HepG2 (cell line): Measurements from ENCODE around the gene SEBOX. TPM values are rescaled to one million over a fixed set of nuclear protein-coding genes. Genes with fewer than 3 reads are reported as not detected.

ENCODE experiments used
- ADNP ChIP-seq: sonication (generic); formaldehyde crosslinking; IDR thresholded peaks from 2 replicates; pipeline ENCODE4 v1.4.0; 2020; ENCODE audit warnings: missing genetic modification reagents
- BORCS8-MEF2B ChIP-seq: sonication (generic); formaldehyde crosslinking; IDR thresholded peaks from 2 replicates; pipeline ENCODE4 v1.8.0; 2022; ENCODE audit warnings: mild to moderate bottlenecking, missing genetic modification reagents
- CHD4 ChIP-seq: fragments of 200-600 bp; sonication (generic); IDR thresholded peaks from 2 replicates; pipeline ENCODE4 v1.7.0; 2017; ENCODE audit warnings: mild to moderate bottlenecking, low read length, borderline replicate concordance
- NFKBIZ ChIP-seq: IDR thresholded peaks from 2 replicates; pipeline ENCODE4 v1.6.1; 2018; ENCODE audit warnings: missing genetic modification reagents, missing compliant biosample characterization
- TGIF2 ChIP-seq: IDR thresholded peaks from 2 replicates; pipeline ENCODE4 v1.6.1; 2016; ENCODE audit warnings: control low read depth, missing compliant biosample characterization
- ZFP82 ChIP-seq: sonication (generic); formaldehyde crosslinking; IDR thresholded peaks from 2 replicates; pipeline ENCODE4 v1.5.1; 2020; ENCODE audit warnings: mild to moderate bottlenecking, missing genetic modification reagents, borderline replicate concordance
- ZNF530 ChIP-seq: sonication (generic); formaldehyde crosslinking; IDR thresholded peaks from 2 replicates; pipeline ENCODE4 v1.5.0; 2020; ENCODE audit warnings: low read depth, mild to moderate bottlenecking, missing genetic modification reagents
- ZNF570 ChIP-seq: sonication (generic); formaldehyde crosslinking; IDR thresholded peaks from 2 replicates; pipeline ENCODE4 v1.4.0; 2020; ENCODE audit warnings: mild to moderate bottlenecking, missing genetic modification reagents, borderline replicate concordance
- ZNF607 ChIP-seq: sonication (generic); formaldehyde crosslinking; IDR thresholded peaks from 2 replicates; pipeline ENCODE4 v1.5.1; 2020; ENCODE audit warnings: missing genetic modification reagents, mild to moderate bottlenecking, borderline replicate concordance
- ZNF616 ChIP-seq: sonication (generic); formaldehyde crosslinking; IDR thresholded peaks from 2 replicates; pipeline ENCODE4 v1.5.0; 2020; ENCODE audit warnings: low read depth, mild to moderate bottlenecking, missing genetic modification reagents
- ZNF724P ChIP-seq: sonication (generic); formaldehyde crosslinking; IDR thresholded peaks from 2 replicates; pipeline ENCODE4 v1.8.0; 2022; ENCODE audit warnings: missing genetic modification reagents, borderline replicate concordance
- ZSCAN30 ChIP-seq: sonication (generic); formaldehyde crosslinking; IDR thresholded peaks from 2 replicates; pipeline ENCODE4 v1.5.0; 2020; ENCODE audit warnings: mild to moderate bottlenecking, missing genetic modification reagents
- ZSCAN31 ChIP-seq: sonication (generic); formaldehyde crosslinking; IDR thresholded peaks from 2 replicates; pipeline ENCODE4 v1.5.0; 2020; ENCODE audit warnings: low read depth, mild to moderate bottlenecking, missing genetic modification reagents
- polyA plus RNA-seq, 8 experiments: library from polyadenylated mRNA; depleted of rRNA in 3 of 8; stranded (reverse) in 7 of 8; unstranded in 1 of 8; fragments of >200 nt; fragmentation: Illumina TruSeq in 4 of 8; extraction: Trizol in 4 of 8; gene quantifications; 2 replicates each; pipeline versions ENCODE4 v1.2.1 to v1.2.3, GENCODE V29; 2011 to 2016; ENCODE audit warnings: low read depth in 4 of 8, missing spikeins in 1 of 8, mixed read lengths in 1 of 8; ENCODE audit not compliant: insufficient read depth in 1 of 8
- total RNA-seq, 5 experiments: library from RNA; depleted of rRNA; stranded (reverse); fragments of >200 nt; fragmentation: Illumina TruSeq; extraction: Trizol; gene quantifications; 2 replicates each; pipeline ENCODE4 v1.2.3, GENCODE V29; 2016; ENCODE audit warnings: low read depth in 1 of 5
- TF ChIP-seq, protein P1 (sequence below): sonication (generic); formaldehyde crosslinking; IDR thresholded peaks from 2 replicates; pipeline ENCODE4 v1.4.0; 2020; ENCODE audit warnings: mild to moderate bottlenecking, missing genetic modification reagents
- TF ChIP-seq, protein P2 (sequence below): sonication (generic); formaldehyde crosslinking; IDR thresholded peaks from 2 replicates; pipeline ENCODE4 v1.5.0; 2020; ENCODE audit warnings: missing genetic modification reagents, mild to moderate bottlenecking, borderline replicate concordance
- TF ChIP-seq, protein P3 (sequence below): IDR thresholded peaks from 2 replicates; pipeline ENCODE4 v1.6.1; 2012; ENCODE audit warnings: low read depth, low read length, improper control_type of control experiment
- TF ChIP-seq, protein P4 (sequence below): IDR thresholded peaks from 2 replicates; pipeline ENCODE4 v1.6.1; 2016

Gene SEBOX
- total and polyA plus RNA-seq, 2 of the 13 experiments (the other 11 are each of a cell fraction or from before 2014, with no cell fraction given) = not detected

DNA sequence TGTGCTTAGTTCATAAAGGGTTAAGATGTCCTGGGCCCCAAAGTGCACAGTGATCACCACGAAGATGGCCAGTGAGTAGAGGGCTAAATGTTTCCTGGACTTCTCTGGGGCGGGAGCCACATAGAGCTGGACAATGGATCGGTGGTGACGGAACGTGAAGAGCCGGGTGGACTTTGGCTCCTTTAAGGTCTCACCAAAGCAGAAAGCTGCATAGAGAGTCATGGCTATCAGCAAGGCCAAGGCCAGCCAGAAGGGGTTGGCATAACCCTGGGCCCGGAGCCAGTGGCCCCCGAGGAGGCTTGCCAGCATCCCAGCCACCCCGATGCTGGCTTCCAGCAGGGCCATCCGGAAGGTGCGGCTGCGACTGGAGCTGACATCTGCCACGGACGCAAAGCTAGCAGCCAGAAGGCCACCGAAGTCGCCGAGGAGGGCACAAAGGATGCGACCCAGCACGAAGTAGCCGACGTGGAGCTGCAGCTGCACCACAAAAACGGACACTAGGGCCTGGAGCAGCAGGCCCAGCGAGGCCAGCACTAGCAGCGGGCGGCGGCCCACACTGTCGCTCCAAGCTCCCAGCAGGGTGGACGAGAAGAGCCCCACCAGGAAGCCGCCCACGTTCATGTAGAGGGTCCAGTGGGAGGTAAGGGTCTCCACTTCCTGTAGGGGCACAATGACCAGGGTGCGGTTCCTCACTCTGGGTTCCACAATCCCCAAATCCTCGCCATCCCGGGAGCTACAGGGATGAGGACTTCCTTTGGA, 40.0 kb upstream of the SEBOX start (continued):
- TF ChIP-seq, protein P1, sequence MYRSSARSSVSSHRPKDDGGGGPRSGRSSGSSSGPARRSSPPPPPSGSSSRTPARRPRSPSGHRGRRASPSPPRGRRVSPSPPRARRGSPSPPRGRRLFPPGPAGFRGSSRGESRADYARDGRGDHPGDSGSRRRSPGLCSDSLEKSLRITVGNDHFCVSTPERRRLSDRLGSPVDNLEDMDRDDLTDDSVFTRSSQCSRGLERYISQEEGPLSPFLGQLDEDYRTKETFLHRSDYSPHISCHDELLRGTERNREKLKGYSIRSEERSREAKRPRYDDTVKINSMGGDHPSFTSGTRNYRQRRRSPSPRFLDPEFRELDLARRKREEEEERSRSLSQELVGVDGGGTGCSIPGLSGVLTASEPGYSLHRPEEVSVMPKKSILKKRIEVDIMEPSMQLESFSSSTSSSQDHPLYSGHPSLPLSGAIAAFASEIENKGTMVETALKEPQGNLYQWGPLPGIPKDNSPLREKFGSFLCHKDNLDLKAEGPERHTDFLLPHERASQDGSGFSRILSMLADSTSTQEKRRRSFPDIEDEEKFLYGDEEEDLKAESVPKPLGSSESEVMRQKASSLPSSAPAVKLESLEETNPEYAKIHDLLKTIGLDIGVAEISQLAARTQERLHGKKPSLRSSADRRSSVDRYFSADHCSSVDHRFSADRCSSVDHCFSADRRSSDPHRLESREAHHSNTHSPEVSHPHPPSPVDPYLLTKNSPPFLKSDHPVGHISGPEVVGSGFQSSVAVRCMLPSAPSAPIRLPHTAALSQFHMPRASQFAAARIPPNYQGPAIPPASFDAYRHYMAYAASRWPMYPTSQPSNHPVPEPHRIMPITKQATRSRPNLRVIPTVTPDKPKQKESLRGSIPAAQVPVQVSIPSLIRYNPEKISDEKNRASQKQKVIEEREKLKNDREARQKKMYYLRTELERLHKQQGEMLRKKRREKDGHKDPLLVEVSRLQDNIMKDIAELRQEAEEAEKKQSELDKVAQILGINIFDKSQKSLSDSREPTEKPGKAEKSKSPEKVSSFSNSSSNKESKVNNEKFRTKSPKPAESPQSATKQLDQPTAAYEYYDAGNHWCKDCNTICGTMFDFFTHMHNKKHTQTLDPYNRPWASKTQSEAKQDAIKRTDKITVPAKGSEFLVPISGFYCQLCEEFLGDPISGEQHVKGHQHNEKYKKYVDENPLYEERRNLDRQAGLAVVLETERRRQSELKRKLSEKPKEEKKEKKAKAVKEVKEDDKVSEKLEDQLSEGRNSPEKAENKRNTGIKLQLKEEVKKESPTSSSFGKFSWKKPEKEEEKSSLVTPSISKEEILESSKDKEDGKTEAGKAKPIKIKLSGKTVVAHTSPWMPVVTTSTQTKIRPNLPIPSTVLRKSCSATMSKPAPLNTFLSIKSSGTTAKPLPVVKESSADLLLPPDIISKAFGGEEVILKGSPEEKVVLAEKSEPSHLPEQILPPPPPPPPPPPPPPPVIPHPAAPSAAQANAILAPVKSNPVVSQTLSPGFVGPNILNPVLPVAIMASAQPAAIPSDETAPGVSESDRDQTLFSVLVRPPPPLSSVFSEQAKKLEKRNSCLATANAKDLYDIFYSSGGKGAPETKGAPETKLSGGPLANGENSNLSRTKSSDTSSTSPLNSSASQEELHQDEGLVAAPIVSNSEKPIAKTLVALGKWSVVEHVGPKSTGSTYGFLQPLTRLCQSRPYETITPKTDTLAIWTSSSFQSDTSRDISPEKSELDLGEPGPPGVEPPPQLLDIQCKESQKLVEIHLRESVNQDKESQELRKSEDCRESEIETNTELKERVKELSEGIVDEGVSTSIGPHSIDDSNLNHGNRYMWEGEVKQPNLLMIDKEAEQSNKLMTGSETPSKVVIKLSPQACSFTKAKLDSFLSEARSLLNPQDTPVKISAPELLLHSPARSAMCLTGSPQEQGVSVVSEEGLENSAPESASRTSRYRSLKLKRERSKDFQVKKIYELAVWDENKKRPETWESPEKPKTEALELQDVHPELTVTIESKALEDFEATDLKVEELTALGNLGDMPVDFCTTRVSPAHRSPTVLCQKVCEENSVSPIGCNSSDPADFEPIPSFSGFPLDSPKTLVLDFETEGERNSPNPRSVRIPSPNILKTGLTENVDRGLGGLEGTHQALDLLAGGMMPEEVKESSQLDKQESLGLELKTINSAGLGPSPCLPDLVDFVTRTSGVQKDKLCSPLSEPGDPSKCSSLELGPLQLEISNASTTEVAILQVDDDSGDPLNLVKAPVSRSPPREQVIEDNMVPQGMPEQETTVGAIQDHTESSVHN (CRISPR knock-in tag) = no peak
- TF ChIP-seq, protein P2, sequence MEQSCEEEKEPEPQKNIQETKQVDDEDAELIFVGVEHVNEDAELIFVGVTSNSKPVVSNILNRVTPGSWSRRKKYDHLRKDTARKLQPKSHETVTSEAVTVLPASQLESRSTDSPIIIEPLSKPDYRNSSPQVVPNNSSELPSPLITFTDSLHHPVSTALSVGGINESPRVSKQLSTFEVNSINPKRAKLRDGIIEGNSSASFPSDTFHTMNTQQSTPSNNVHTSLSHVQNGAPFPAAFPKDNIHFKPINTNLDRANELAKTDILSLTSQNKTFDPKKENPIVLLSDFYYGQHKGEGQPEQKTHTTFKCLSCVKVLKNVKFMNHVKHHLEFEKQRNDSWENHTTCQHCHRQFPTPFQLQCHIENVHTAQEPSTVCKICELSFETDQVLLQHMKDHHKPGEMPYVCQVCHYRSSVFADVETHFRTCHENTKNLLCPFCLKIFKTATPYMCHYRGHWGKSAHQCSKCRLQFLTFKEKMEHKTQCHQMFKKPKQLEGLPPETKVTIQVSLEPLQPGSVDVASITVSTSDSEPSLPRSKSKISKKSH (CRISPR knock-in tag) = no peak
- 0 out of 2 replicates have a peak, but pooled peaks have one; percentile 17 for TF ChIP-seq BORCS8-MEF2B (CRISPR knock-in tag)
- TF ChIP-seq ZSCAN30 (CRISPR knock-in tag) = no peak
- TF ChIP-seq ZSCAN31 = no peak; the same call in 1 of the 2 replicates
- TF ChIP-seq ZNF616 (CRISPR knock-in tag) = no peak
- TF ChIP-seq, protein P3, sequence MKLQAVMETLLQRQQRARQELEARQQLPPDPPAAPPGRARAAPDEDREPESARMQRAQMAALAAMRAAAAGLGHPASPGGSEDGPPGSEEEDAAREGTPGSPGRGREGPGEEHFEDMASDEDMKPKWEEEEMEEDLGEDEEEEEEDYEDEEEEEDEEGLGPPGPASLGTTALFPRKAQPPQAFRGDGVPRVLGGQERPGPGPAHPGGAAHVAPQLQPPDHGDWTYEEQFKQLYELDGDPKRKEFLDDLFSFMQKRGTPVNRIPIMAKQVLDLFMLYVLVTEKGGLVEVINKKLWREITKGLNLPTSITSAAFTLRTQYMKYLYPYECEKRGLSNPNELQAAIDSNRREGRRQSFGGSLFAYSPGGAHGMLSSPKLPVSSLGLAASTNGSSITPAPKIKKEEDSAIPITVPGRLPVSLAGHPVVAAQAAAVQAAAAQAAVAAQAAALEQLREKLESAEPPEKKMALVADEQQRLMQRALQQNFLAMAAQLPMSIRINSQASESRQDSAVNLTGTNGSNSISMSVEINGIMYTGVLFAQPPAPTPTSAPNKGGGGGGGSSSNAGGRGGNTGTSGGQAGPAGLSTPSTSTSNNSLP = no peak
- TF ChIP-seq ADNP = no peak
- TF ChIP-seq ZNF570 (CRISPR knock-in tag) = no peak
- no peak for TF ChIP-seq NFKBIZ
- TF ChIP-seq ZNF724P = no peak
- TF ChIP-seq ZNF530 = 0 out of 2 replicates have a peak, but pooled peaks have one; percentile 39
- no peak for TF ChIP-seq ZNF607
- TF ChIP-seq CHD4 = no peak
- no peak for TF ChIP-seq ZFP82 (CRISPR knock-in tag)
- TF ChIP-seq, protein P4, sequence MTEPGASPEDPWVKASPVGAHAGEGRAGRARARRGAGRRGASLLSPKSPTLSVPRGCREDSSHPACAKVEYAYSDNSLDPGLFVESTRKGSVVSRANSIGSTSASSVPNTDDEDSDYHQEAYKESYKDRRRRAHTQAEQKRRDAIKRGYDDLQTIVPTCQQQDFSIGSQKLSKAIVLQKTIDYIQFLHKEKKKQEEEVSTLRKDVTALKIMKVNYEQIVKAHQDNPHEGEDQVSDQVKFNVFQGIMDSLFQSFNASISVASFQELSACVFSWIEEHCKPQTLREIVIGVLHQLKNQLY (CRISPR knock-in tag) = no peak
- no peak for TF ChIP-seq TGIF2 (CRISPR knock-in tag)
